GM19463 (cell line): ENCODE results near the gene LAPTM5.
A peak's percentile ranks its signal among the peaks of the same experiment; 100 is the strongest.

ENCODE experiments used
- ATAC-seq: cut with Tn5 transposase; IDR thresholded peaks from one replicate; pipeline ENCODE4 v1.9.1; 2021; ENCODE audit warnings: mild to moderate bottlenecking, moderate library complexity; ENCODE audit not compliant: unreplicated experiment

The LAPTM5 gene

DNA sequence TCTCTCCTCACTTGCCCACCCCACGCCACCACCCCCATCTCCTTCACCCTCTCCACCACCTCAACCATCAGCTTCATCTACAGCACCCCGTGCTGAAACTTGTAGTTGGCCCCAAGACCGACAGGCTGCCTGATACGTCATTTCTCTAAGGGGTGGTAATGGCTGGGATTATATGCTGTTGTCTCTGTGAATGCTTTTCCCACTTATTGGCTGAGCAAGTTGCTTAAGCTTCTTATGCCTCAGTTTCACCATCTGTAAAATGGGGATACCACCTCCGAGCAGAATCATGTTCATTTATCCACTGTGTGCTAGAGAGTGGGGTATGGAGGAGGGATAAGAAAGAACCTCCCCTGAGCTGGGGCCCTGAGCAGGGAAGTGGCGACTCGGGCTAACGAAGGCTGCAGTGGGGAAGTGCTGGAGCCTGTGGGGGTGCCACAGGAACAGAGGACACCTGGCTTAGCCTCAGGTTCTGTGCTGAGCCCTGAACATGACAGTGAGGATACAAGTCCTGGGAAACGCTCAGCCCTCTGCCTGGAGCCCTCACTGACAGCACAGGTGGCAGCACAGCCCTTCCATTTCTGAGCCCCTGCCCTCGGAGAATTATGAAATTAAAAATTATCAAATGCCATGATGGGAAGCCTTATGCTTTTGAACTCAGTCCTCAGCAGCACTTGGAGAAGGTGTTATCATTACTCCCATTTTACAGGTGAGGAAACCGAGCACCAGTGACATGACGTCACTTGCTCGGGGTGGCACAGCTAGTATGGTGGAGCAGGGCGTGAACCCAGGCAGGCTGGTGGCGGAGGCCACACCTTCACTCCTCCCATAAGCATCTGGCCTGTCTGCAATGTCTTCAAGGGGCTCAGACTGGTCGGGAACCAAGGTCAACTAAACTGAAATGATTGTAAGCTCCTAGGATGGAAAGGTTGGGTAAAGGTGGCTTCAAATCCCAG, 37.0 kb downstream of the LAPTM5 start:
- ATAC-seq = no peak

GRCh38 chr1:30719406-30720270, 37.9 kb downstream of the LAPTM5 start:
- no peak for ATAC-seq

- peak; percentile 47 for ATAC-seq
Observed at GRCh38 chr1:30718636-30719405, 38.8 kb downstream of the LAPTM5 start.

- ATAC-seq = peak; percentile 86
Observed at GRCh38 chr1:30718091-30718635, 39.4 kb downstream of the LAPTM5 start.

- no peak for ATAC-seq
Observed at GRCh38 chr1:30716646-30717045, 40.9 kb downstream of the LAPTM5 start.

DNA sequence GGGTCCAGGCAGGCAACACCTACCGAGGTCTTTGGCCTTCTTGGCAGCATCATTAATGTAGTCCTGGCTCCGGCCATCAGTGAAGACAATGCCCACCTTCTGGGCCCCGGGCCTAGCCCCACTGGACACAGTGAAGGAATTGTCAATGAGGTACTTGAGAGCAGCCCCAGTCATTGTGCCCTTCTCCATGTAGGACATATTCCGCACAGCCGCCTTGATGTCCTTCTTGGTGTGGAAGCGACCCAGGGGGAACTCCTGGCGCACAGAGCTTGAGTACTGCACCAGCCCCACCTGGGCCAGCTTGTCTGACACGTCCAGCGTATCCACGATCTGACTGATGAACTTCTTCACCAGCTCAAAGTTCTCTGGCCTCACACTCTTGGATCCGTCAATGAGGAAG, 41.7 kb downstream of the LAPTM5 start:
- no peak for ATAC-seq

- ATAC-seq = no peak
Observed at GRCh38 chr1:30715216-30715615, 42.4 kb downstream of the LAPTM5 start.

GRCh38 chr1:30714536-30715090, 43.0 kb downstream of the LAPTM5 start:
- ATAC-seq = no peak

- ATAC-seq = no peak
Observed at GRCh38 chr1:30714025-30714424, 43.5 kb downstream of the LAPTM5 start.

GRCh38 chr1:30713311-30713710, 44.3 kb downstream of the LAPTM5 start:
- no peak for ATAC-seq

- ATAC-seq = no peak
Observed at GRCh38 chr1:30712583-30712982, 45.0 kb downstream of the LAPTM5 start.

- ATAC-seq = no peak
Observed at GRCh38 chr1:30710407-30710806, 47.2 kb downstream of the LAPTM5 start.

DNA sequence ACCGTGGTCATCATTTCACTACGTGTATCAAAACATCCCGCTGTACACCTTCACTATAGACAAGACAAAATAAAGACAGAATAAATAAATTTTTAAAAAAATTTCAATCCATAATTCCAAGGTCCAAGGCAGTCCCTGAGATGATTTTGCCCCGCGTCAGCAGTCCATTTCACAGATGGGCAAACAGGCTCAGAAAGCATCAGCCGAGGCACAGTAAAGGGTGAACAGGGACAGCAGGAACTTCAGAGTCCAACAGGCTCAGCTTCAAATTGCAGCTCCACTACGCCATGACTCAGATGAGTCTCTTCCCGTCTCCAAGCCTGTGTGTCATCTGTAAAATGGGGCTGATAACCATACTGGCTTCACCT, 49.2 kb downstream of the LAPTM5 start:
- ATAC-seq = no peak

GRCh38 chr1:30707412-30708360, 49.9 kb downstream of the LAPTM5 start:
- ATAC-seq = peak; percentile 45

DNA sequence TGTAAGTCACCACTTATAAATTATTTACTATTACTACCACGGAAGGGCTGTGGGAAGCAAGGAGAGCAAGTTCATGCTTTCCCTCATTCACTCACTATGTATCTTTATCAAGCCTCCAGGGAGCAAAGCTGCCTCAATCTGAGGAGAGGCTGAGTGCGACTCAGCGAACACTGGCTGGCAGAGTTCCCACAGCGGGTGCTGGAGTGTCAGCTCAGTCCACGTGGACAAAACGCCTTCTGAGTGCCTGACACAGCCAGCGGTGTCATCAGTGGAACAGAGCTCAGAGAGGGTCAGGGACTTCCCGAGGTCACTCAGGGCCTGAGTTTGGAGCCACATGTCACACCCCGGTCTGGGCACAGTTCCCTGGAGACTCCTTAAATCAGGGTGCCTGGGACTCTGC, 51.0 kb downstream of the LAPTM5 start:
- ATAC-seq = no peak

DNA sequence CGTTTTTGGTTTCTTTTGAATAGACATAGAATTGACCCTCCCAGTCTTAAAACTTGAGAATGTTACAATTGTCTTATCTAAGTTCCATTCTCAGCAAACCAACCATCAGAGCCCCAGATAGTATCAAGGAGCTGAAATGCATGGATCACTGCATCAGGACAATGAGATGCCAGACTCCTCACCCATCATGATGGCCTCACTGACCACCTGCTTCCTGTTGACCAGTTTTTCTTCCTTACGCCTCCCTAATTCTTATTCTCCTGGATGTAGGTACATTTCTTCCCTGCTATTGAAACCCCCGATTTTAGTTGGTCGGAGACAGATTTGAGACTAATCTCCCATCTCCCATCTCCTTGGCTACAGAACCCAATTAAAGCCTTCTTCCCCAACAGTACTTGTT, 51.9 kb downstream of the LAPTM5 start:
- no peak for ATAC-seq

GRCh38 chr1:30704765-30705509, 52.6 kb downstream of the LAPTM5 start:
- ATAC-seq = no peak

- ATAC-seq = no peak
Observed at GRCh38 chr1:30704271-30704670, 53.3 kb downstream of the LAPTM5 start.

- ATAC-seq = no peak
Observed at GRCh38 chr1:30702823-30703222, 54.8 kb downstream of the LAPTM5 start.
